HG03460 (cell line): ENCODE data around the gene AOPEP.

Experiments
- ATAC-seq: cut with Tn5 transposase; IDR thresholded peaks from one replicate; pipeline ENCODE4 v1.9.1; 2021; ENCODE audit not compliant: unreplicated experiment

Gene AOPEP, protein sequence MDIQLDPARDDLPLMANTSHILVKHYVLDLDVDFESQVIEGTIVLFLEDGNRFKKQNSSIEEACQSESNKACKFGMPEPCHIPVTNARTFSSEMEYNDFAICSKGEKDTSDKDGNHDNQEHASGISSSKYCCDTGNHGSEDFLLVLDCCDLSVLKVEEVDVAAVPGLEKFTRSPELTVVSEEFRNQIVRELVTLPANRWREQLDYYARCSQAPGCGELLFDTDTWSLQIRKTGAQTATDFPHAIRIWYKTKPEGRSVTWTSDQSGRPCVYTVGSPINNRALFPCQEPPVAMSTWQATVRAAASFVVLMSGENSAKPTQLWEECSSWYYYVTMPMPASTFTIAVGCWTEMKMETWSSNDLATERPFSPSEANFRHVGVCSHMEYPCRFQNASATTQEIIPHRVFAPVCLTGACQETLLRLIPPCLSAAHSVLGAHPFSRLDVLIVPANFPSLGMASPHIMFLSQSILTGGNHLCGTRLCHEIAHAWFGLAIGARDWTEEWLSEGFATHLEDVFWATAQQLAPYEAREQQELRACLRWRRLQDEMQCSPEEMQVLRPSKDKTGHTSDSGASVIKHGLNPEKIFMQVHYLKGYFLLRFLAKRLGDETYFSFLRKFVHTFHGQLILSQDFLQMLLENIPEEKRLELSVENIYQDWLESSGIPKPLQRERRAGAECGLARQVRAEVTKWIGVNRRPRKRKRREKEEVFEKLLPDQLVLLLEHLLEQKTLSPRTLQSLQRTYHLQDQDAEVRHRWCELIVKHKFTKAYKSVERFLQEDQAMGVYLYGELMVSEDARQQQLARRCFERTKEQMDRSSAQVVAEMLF

GRCh38 chr9:94726495-94727191, at the start of gene AOPEP:
Gene AOPEP, plus strand, starts transcription at chr9:94726699. Its CDS starts 33,085 bp downstream, at chr9:94759784.
- peak; percentile 87 for ATAC-seq

GRCh38 chr9:94677929-94678328, 48.6 kb upstream of the AOPEP start:
- no peak for ATAC-seq

DNA sequence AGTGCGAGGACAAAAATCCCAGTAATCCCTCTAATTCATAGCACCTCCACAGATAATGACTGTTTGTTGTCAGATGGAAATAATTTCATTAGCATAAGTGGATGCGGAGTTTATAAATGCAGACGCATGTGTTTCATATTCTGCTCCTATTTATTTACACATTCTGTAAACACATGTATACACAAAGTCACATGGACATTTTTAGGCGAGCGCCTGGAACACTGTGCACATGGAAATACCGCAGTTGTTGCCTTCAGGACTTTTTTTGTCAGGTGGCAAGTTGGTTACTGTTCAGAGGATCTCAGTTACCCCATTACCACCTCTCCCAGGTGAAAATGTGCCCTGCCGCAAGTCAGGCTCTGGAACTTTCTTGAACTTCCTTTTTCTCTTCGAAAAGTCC, 46.9 kb upstream of the AOPEP start:
- ATAC-seq: no peak

DNA sequence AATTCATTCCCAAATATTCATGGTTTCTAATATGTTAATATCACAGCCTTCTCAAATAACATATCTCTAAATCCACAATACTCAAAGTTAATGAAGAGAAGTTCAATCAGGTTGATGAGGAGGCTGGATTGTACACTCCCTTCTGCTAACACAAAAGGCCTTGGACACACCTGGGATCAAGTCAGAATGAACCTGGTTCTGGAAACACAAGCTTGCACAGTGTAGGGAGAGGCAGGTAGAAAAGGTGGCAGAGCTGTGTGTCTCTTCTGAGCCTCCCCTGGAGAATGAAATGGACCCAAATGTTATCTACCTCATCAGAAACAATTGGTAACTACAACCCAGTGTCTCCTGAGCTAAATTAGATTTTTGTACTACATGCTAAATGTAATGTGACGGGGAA, 46.5 kb upstream of the AOPEP start:
- no peak for ATAC-seq

DNA sequence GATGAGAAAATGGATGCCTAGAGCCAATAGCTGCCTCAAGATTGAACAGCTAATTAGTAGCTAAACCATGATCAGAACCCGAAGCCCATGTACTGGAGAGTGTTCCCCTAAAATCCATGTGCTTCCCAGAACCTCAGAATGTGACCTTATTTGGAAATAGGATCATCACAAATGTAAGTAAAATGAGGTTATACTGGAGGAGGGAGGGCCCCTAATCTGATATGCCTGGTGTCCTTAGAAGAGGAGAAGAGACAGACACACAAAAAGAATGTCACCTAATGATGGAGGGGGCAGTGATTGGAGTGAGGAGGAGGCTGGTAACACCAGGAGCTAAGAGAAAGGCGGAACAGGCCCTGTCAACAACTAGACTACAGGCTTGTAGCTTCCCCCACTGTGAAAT, 45.9 kb upstream of the AOPEP start:
- no peak for ATAC-seq

GRCh38 chr9:94681508-94681907, 45.0 kb upstream of the AOPEP start:
- ATAC-seq: no peak

- ATAC-seq: no peak
These were observed 41.1 kb upstream of the AOPEP start for GRCh38 chr9:94685359-94685758.

DNA sequence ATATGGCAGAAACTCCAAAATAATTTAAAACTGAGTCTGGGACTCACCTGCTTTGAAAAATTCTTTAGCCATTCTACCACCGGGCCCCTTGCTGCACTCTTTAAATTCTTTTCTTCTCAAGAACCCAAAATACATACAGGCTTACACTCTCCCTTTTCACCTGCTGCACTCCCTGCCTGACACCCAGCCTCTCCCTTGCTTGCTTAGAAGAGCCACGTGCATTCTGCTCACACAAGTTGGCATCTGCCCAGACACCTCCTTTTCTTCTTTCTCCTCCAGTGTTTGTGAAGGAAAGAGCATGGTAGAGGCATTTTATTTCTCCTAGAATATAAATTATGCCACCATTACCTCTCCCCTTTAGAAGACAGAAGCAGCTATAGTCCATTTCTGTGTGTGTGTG, 39.0 kb upstream of the AOPEP start:
- no peak for ATAC-seq

GRCh38 chr9:94690344-94690743, 36.2 kb upstream of the AOPEP start:
- ATAC-seq: no peak

DNA sequence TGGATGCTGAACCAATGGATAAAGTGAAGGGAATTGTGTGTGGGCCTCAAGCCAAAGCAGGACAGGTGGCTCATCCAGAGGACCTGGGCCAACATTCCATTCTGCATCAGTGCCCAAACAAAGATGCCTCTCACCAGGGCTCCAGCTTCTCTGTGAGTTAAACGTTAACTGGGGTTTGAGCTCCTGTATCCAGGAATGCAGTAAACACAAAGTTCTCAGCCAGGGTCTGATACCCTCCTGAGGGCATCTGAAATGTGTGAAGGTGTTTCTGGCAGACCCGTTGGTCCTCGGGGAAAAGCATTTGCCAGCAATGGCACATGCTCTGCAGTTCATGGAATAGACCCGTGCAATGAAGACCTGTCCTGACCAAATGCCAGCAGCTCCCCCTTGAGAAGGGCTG, 33.9 kb upstream of the AOPEP start:
- ATAC-seq: no peak

GRCh38 chr9:94693485-94694204, 32.9 kb upstream of the AOPEP start:
- ATAC-seq: no peak

GRCh38 chr9:94696545-94696944, 30.0 kb upstream of the AOPEP start:
- no peak for ATAC-seq

GRCh38 chr9:94697972-94698581, 28.4 kb upstream of the AOPEP start:
- ATAC-seq: no peak

DNA sequence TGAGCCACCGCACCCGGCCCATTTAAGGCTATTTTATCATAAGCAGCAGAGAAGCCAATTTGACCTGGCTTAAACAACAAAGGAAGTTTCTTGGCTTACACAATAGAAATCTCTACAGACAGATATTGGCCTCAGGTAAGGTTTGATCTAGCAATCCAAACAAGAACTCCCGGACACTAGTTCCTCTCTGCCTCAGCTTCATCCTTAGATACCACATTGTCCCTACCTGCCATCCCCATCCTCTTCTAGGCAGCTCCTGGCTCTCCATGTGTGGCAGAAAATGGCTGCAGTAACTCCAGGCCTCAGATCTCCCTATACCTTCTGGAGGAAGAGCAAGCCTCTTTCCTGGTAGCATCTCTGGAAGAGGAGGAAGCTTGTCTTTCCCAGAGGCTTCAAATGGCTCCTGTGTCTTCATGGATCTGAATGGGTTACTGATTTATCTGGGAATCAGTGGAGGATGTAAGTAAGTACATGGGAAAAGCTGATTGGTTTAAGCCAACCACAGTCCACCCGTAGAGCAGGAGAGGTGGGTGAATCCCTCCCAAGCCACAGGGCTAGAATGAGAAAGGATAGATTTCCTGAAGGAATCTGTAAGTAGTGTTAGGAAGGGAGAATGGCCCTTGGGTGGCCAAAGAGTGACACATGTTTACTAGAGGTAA, 26.7 kb upstream of the AOPEP start:
- no peak for ATAC-seq

DNA sequence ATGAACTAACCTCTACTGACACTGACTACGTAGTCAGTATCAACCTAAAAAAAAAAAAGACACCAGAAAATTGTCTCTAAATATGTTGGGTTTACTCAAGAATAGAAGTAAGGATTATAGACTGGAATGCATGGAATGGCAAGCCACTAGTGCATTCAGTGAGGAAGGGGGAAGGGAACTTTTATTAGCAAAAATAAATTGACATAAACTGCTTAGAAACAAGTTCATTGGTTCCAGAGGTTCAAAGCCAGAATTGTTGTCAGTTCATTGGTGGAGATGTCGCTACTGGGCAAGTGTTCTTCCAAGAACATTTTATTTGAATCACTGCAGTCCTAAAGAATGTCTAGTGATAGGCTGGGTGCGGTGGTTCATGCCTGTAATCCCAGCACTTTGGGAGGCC, 26.1 kb upstream of the AOPEP start:
- ATAC-seq: no peak

GRCh38 chr9:94703488-94704140, 22.9 kb upstream of the AOPEP start:
- no peak for ATAC-seq

DNA sequence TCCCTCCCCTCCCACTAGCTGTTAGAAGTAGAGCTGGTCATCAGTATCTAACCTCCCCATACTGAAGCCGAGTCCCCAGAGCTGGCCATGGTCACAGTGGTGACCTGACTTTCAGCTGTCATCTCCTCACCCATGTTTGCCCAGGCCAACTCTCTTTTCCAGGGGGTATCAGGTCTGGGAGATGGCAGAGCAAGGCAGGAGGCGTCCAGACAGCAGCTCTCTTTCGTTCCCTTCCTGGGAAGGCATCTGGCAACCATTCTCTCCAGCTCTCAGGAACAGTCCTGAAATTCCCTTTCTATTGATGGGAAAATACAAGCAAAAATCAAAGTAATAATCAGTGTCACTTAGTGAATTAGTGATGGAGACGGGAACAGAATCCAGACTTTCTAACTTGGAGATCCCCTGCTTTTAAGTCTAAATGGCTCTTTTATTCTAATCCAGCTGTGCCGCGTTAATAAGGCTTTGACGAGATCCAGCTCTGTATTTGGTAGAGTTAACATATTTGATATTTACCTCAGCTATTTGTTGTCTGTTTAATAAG, 21.3 kb upstream of the AOPEP start:
- no peak for ATAC-seq

GRCh38 chr9:94706922-94707321, 19.6 kb upstream of the AOPEP start:
- ATAC-seq: no peak
